HG03280 (cell line): ENCODE data around the gene KIAA1671.

Experiments
- ATAC-seq: cut with Tn5 transposase; IDR thresholded peaks from one replicate; pipeline ENCODE4 v1.9.1; 2021; ENCODE audit warnings: mild to moderate bottlenecking, moderate library complexity; ENCODE audit not compliant: unreplicated experiment

KIAA1671 gene

DNA sequence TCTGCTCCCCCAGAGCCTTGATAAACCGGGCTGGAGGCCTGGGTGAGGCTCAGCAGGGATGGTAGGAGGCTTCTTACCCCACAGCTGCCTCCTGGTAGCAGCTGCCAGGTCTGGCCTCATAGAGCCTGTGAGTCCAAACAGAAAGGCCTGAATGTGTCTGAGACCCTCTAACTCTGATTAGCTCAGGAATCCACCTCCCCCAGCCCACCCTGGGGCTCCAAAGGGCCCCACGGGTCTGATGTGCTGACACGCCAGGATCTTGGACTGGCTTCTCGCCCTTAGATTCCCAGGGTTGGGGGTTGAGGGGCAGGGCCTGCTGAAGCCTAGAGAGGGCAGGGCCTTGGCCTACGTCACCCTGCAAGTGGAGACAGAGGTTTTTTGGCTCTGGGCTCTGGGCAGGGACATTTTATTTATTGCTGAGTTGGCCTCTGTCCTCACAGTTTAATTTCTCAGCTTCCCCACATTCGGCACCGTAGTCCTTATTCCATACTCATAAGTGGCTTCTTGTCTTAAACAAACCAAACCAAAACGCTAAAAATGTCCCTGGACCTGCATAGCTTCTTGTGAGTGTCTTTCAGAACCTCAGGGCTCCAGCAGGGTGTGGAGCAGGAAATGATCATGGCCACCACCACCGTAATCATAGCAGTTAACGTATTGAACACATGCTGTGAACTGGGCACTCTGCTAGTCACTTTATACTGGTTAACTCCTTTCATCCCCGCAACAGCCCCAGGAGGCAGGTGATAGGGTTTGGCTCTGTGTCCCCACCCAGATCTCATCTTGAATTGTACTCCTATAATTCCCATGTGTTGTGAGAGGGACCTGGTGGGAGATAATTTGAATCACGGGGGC lies 25.1 kb downstream of the KIAA1671 start:
- no peak for ATAC-seq

GRCh38 chr22:24978308-24978707 lies 25.8 kb downstream of the KIAA1671 start:
- ATAC-seq: no peak

DNA sequence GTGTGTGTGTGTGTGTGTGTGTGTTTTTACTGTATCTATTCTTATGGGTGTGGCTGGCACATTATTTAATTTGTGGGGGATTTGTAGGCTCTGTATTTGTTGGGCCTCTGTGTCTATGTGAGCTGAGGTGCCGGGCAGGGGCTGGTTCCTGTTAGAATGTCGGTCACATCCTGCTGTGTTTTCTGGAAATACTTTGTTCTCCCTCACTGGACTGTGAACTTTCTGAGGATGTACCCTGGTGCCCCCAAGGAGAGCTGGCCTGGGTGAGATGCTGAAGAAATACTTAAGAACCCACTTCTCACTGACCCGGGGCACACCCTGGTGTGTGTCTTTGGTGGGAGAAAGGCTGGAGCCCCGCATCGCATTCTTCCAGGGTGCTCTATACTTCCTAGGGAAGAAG lies 28.6 kb downstream of the KIAA1671 start:
- ATAC-seq: no peak

DNA sequence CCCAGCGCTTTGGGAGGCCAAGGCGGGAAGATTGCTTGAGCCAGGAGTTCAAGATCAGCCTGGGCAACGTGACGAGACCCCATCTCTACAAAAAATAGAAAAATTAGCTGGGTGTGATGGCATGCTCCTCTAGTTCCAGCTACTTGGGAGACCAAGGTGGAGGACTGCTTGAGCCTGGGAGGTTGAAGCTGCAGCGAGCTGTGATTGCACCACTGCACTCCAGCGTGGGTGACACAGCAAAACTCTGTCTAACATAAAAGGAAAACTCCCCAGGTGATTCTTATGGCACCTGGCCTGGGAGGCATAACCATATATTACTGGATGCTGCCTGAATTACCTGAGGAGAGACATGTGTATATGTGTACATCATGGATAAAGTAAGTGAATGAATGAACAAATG lies 29.1 kb downstream of the KIAA1671 start:
- no peak for ATAC-seq

DNA sequence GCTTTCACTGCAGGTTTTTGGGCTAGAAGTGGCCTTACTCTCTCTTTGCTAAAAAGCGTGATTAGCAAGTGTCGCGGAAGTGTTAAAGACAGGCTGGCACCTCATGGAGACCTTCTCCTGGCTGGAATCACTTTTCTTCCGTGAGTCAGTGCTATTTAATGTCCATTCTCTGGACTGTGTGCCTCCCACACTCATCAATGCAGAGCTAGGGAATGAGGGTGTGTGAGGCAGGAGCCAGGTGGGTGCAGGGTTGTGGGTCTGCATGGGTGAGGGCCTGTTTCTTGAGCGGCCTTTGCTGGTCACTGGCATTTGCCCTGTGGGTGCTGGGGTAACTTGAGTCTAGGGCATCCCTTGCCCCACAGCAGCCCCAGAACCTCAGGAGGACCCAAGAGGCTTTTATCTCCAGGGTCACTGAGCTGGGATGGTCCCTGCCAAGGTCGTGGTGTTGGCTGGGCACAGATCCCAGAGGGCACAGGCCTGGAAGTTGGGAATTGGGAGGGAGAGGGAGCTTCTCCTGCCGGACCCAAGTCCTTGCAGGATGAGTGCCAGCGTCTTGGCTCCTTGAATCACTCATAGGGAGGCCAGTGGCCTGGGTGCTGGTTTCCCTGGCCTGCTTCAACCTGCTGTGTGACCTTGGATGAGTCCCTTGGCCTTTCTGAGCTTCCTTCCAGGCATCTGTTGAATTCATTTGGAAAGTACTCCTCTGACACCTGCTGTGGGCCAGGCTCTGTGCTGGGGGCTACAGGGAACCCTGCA lies 30.0 kb downstream of the KIAA1671 start:
- no peak for ATAC-seq

- no peak for ATAC-seq
Measured at GRCh38 chr22:24983151-24983550, 30.6 kb downstream of the KIAA1671 start.

DNA sequence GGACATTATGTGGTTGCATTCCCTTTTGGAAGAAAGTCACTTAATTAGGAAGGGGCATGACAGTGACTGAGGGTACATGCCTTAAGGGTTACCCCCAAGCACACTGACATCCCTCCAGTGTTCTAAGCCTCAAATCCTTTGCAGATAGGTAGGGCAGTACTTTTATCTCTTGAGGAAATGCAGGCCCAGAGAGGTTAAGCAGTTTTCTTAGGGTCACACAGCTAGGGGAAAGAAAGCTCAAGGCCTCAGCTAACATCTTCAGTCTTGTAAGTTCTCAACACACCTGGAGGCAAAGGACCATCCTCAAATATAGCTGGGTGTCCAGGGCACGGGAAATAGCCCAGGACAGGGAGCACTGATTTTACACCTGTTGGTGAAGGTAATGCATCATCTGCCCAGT lies 31.6 kb downstream of the KIAA1671 start:
- ATAC-seq: no peak

GRCh38 chr22:24985826-24986214 lies 33.3 kb downstream of the KIAA1671 start:
- ATAC-seq: no peak

GRCh38 chr22:24986816-24987215 lies 34.3 kb downstream of the KIAA1671 start:
- no peak for ATAC-seq

DNA sequence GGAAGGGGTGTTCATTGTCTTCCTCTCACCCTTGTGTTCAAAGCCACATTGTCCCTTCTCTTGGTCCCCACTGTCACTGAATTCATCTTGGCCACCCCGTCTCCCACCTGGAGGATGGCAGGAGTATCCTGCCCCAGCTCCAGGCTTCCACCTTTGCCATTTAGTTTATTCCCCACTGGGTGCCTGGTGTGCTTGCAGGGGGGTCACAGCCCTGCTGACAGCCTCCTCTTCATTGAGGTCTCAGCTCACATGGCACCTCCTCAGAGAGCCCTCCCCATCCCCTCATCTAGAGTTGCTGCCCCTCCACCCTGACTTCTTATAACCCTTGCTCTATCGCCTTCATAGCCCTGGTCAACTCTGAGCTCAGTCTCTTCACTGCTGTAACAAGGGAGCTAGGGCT lies 36.6 kb downstream of the KIAA1671 start:
- ATAC-seq: no peak

GRCh38 chr22:24989541-24989951 lies 37.0 kb downstream of the KIAA1671 start:
- ATAC-seq: no peak

DNA sequence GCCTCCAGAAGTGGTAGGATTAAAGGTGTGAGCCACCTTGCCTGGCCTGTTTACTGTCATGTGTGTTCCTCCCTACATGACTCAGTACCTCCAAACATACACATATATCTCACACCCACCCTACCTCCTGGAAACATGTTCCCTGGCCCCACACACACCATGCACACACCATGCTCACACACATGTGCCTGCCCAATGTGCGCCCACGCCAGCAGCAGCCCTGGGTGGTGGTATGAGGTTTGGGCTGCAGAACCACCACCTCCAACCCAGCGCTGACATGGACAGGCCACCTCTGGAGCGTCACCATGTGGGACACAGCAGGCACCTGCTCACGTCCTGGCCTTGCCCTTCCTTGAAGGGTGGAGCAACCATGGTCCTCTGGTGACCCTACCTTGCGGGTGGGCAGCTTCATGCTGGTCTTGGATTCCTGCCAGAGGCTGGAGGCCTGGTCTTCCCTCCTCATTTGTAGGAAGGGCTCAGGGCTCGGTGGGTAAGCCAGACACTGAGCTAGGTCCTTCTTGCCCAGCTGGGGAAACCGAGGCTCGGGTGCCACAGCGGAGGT lies 37.9 kb downstream of the KIAA1671 start:
- no peak for ATAC-seq

DNA sequence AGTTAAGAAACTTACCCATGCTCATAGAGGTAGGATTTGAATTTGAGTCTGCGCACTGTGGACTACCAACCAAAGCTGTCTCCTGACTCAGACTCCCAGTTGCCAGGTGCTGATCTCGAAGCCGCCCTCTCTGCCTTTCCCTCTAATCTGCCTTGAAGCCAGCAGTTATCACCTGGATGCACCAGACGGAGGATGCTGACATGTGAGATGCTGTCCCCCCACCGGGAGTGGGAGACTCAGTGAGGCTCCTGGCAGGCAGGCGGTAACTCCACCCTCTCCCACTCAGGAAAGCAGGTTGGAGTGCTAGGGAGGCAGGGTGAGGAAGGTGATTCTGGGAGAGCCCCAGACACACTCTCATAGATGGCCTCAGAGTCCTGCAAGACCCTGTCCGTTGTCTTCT lies 40.4 kb downstream of the KIAA1671 start:
- ATAC-seq: no peak

DNA sequence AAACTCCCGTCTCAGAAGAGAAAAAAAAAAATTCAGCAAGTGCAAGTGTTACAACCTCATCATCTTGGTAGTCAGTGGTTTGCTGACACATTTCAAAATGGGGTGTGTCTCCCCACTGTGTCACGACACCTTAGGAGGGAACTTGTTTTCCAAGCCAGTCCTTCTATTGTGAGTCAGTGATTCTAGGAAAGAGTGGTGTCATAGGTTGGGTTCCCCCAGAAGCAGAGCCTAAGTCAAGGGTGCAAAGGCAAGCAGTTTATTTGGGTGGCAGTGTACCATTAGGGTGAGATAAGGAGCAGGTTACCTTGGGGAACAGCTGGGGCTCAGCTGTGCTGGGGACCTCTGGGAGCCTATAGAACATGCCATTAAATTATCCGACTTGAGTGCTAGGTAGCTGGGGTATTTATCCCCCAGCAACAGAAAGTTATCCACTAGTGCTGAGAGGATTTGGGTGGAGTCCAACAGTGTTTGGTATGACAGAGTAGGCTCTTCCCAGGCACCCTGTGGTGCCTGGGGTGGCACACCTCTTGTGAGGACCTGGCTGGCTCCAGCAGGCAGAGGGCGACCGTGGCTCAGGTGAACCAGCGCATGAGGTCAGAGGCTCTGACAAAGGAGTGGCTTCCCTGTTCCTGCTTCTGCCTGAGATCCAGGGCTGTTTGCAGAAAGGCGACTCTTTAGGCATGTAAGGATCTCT lies 41.7 kb downstream of the KIAA1671 start:
- no peak for ATAC-seq

GRCh38 chr22:24995649-24996180 lies 43.2 kb downstream of the KIAA1671 start:
- no peak for ATAC-seq

DNA sequence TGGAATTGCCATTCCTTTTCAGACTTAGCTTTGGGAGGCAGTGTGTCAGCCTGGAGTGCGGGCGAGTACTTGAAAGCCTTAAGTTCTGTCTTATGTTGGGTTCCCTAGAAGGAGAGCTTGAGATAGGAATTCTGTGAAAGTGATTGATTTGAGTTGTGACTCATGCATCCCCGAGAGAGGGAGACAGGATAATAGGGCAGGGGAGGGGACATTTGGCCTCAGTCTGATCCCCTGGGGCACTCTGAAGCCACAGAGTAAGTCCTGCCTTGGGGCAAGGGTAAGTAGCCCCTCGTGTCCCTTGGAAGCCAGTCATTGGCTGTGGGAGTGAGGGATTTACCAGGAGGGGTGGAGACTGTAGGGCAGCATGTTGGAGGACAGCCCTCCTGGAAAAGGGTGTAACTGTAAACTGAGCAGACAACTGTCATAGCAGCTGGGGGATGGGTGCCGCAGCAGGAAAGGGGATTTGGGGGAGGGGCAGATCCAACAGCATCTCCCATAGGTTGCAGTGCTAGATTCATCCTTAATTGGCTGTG lies 44.0 kb downstream of the KIAA1671 start:
- no peak for ATAC-seq

DNA sequence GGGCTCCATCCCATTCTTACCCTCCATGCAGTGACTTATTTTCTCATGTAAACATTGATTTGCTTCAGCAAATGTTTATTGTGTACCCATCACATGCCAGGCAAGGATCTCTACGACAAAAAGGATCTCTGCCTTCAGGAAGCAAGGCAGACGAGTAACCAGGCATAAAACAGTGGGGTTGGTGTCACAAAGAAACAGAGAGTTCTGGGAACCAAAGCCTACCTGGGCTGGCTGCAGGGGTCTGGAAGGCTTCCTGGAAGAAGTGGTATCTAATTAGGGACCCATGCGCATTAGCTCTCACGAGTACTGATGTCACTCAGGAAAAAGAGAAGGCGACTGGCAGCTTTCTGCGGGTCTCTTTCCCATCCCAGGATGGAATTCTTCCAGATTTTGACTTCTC lies 44.5 kb downstream of the KIAA1671 start:
- no peak for ATAC-seq

- no peak for ATAC-seq
Measured at GRCh38 chr22:25000686-25001085, 48.2 kb downstream of the KIAA1671 start.

GRCh38 chr22:25002241-25002985 lies 49.9 kb downstream of the KIAA1671 start:
- no peak for ATAC-seq

- ATAC-seq: no peak
Measured at GRCh38 chr22:25006354-25006753, 53.8 kb downstream of the KIAA1671 start.
